Activated T-cell treated with anti-CD3 and anti-CD28 coated beads, Interleukin-2, amount 50 U/mL, for 24 hours (primary cell): ENCODE results near the gene CTAG1A.
"Not testable (repeated sequence)": the region's sequence is repeated elsewhere in the genome, so short reads cannot be mapped to it uniquely, and the experiment has no call there.

Experiments
- DNase-seq: peaks from one replicate; pipeline ENCODE4 v3.0.0-alpha.2; 2020
- H3K27ac Mint-ChIP-seq: 2 replicates; pipeline ENCODE4 v1.8.0; 2020; ENCODE audit warnings: mild to moderate bottlenecking, mixed read lengths
- H3K27me3 Mint-ChIP-seq: 2 replicates; pipeline ENCODE4 v1.8.0; 2020; ENCODE audit warnings: mixed read lengths
- H3K36me3 Mint-ChIP-seq: 2 replicates; pipeline ENCODE4 v1.8.0; 2020; ENCODE audit warnings: low read depth, mixed read lengths
- H3K4me1 Mint-ChIP-seq: 2 replicates; pipeline ENCODE4 v1.8.0; 2020; ENCODE audit warnings: low read depth, mixed read lengths
- H3K4me3 Mint-ChIP-seq: 2 replicates; pipeline ENCODE4 v1.8.0; 2020; ENCODE audit warnings: mild to moderate bottlenecking, moderate library complexity, mixed read lengths
- H3K9me3 Mint-ChIP-seq: 2 replicates; pipeline ENCODE4 v1.8.0; 2020; ENCODE audit warnings: mixed read lengths

CTAG1A gene

DNA sequence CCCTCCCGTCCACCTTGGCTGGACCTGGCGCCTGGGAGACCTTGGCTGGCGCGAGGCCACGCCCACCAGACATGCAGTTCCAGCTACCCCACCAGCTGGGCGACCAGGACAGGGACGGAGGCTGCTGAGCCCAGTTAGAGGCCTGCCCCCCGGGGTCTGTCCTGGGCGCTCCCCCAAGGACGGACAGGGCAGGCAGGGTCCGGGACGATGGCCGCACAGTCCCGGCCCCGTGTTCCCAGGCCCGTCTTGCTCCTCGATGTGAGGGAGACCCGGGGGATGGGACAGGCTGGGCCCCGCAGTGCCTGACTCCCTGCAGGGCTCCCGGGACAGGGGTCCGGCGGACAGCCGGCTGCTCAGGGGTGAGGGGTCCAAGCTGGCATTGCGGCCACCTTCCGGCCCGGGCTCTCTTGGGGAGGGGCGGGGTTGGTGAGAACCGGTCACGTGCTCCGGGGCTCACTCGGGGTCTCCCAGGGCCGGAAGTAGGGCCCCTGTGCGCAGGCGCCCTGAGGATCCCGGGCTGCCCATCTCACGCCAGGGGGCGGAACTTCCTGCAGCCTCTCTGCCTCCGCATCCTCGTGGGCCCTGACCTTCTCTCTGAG is at the start of gene CTAG1A:
Gene CTAG1A, plus strand, starts transcription at position 549 of the 599 bp plus-strand sequence. CDS start 74 bp downstream, outside the sequence.
- not testable (repeated sequence) for H3K9me3 Mint-ChIP-seq, H3K27me3 Mint-ChIP-seq, H3K4me1 Mint-ChIP-seq, H3K36me3 Mint-ChIP-seq, DNase-seq, H3K27ac Mint-ChIP-seq, H3K4me3 Mint-ChIP-seq

DNA sequence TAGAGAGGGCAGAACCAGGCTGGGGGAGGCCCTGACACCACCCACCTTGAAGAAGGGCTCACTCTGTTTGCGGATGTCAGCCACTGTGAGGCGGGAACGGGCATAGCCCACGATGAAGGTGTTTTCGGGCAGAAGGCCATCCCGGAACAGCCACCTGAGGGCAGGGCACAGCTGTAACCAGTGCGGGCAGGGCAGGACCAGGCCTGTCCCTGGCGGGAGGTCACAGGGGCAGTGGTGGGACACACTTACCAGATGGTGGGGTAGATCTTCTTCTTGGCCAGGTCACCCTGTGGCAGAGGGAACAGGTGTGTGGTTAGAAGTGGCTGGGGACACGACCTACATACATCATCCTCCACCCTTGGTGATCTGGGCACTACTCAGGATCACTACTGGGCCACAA is 49.0 kb upstream of the CTAG1A start:
- Mint-ChIP-seq H3K27me3 (peaks cover 22% of the 10 kb centered on the region), H3K4me1 (peaks cover 26% of the 10 kb centered on the region), H3K27ac (no peak overlapping the region), H3K36me3 (peaks cover 64% of the 10 kb centered on the region), H3K9me3 (no peaks in the 10 kb centered on the region), H3K4me3 (no peak overlapping the region)
- no peak for DNase-seq

DNA sequence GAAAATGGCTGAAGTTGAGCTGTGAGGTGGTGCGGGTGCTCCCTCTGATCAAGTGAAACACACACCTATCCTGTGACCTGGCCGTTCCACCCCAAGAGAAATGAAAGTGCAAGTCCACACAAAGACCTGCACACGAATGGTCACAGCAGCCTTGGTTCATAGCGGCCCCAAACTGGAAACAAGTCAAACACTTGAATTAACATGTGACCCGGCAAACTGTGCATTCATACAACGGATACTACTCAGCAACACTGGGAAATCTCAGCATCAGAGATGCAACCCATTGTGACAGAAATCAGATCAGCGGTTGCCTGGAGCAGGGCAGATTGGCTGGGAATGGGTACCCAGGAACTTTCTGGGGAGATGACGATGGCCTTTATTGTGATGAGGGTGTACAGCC is 45.9 kb upstream of the CTAG1A start:
- DNase-seq: no peak
- Mint-ChIP-seq H3K4me3 (no peak overlapping the region), H3K9me3 (no peaks in the 10 kb centered on the region), H3K27ac (peak overlapping the region; percentile 74), H3K27me3 (peaks cover 29% of the 10 kb centered on the region), H3K4me1 (peaks cover 54% of the 10 kb centered on the region), H3K36me3 (peaks cover 65% of the 10 kb centered on the region)

DNA sequence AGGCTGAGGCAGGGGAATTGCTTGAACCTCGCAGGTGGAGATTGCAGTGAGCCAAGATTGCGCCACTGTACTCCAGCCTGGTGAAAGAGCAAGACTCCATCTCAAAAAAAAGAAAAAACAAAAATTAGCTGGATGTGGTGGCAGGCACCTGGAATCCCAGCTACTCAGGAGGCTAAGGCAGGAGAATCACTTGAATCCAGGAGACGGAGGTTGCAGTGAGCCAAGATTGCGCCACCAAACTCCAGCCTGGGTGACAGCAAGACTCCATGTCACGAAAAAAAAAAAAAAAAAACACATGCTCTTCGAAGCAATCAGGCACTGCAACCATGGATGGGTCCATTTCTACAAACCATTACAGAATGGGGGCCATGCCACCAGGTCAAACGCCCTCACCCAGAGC is 44.6 kb upstream of the CTAG1A start:
- H3K4me1 Mint-ChIP-seq: peaks cover 54% of the 10 kb centered on the region
- not testable (repeated sequence) for H3K9me3 Mint-ChIP-seq, DNase-seq, H3K4me3 Mint-ChIP-seq
- peaks cover 33% of the 10 kb centered on the region for H3K27me3 Mint-ChIP-seq
- H3K36me3 Mint-ChIP-seq: peaks cover 67% of the 10 kb centered on the region
- peak overlapping the region; percentile 95 for H3K27ac Mint-ChIP-seq

DNA sequence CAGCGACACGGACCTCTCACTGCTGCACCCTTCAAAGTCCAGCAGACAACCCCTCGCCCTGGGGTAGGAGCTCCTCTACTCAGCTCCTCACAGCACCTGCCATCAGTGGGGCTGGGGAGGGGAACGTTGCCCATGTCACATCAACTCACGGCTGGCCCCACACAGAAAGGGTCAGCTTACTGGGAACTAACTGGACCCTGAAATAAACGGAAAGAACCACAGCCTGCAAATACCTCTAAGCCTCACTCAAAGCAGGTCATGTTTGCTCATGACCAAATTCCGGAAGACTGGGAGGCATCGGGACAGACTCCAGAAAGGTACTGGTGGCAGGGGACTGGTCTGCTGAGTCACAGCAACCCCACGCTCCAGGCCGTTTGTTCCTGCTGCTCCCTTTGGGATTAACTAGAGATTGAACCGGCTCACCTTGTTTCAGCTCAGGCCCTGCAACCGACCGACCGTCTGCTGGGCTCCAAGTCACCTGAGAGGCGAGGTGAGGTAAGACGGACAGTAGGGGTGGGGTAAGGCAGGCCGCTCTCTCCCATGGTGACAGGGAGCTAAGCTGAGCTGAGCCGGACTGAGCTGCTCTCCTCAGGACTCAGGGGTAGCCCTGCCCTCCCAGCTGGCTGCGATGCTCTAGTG is 43.9 kb upstream of the CTAG1A start:
- Mint-ChIP-seq H3K27ac (peak overlapping the region; percentile 95), H3K36me3 (peaks cover 66% of the 10 kb centered on the region), H3K4me3 (no peak overlapping the region), H3K4me1 (peaks cover 59% of the 10 kb centered on the region), H3K27me3 (peaks cover 32% of the 10 kb centered on the region), H3K9me3 (no peaks in the 10 kb centered on the region)
- DNase-seq: no peak

DNA sequence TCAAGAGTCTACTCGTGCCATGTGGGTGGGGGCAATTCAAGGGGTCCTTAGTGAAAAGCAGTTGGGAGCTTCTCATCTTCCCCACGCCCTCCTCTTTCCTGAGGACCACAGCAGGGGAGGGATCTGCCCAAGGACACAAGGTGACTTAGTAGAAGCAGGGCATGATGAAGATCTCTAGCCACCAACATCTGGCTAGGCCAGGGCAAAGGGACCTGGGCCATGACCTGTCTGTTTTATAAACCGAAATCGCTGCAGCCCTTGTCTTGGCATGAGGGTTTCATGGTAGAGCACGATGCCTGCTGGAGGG is 43.4 kb upstream of the CTAG1A start:
- no peak for DNase-seq
- H3K9me3 Mint-ChIP-seq: no peaks in the 10 kb centered on the region
- peaks cover 28% of the 10 kb centered on the region for H3K27me3 Mint-ChIP-seq
- H3K27ac Mint-ChIP-seq: peak overlapping the region; percentile 95
- H3K4me1 Mint-ChIP-seq: peaks cover 63% of the 10 kb centered on the region
- peaks cover 66% of the 10 kb centered on the region for H3K36me3 Mint-ChIP-seq
- peak overlapping the region; percentile 74 for H3K4me3 Mint-ChIP-seq

DNA sequence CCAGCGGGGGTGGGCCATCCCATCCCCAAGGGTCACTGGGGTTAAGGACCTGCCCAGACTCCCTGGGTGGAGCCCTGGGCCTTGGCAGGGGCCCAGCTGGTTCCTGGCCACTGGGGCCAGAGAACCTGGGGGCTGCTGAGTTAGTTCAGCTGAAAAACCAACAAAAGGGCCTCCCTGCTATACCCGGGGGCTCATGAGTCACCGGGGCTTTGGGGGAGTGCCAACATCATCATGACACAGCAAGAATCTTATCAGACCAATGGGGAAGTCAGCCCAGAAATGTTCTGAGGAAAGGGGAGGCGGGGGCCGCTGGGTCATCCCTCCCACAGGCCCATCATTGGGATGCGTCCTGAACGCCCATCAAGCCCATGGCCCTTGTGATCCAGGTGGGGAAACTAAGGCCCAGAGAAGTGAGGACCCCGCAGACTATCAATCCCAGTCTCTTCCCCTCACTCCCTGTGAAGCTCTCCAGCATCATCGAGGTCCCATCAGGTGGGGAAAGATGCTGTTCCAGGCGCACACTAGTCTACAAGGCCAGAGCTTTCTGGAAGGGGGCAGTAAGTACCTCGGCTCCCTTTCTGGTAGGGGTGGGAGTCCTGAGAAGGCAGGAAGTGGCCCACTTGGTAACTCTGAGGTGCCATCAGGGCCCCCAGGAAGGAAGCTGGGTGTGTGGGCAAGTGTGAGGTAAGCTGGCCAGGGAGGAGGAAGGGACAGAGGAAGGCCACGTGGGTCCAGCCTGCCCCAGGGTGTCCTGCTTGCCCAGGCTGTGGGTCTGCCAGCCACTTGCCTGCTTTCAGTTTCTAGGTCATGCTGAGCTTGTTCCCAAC is 42.8 kb upstream of the CTAG1A start:
- Mint-ChIP-seq H3K4me3 (peak overlapping the region; percentile 74), H3K27me3 (peaks cover 27% of the 10 kb centered on the region), H3K36me3 (peaks cover 66% of the 10 kb centered on the region), H3K4me1 (peaks cover 63% of the 10 kb centered on the region), H3K27ac (peak overlapping the region; percentile 95), H3K9me3 (no peaks in the 10 kb centered on the region)
- DNase-seq: peak; percentile 72

DNA sequence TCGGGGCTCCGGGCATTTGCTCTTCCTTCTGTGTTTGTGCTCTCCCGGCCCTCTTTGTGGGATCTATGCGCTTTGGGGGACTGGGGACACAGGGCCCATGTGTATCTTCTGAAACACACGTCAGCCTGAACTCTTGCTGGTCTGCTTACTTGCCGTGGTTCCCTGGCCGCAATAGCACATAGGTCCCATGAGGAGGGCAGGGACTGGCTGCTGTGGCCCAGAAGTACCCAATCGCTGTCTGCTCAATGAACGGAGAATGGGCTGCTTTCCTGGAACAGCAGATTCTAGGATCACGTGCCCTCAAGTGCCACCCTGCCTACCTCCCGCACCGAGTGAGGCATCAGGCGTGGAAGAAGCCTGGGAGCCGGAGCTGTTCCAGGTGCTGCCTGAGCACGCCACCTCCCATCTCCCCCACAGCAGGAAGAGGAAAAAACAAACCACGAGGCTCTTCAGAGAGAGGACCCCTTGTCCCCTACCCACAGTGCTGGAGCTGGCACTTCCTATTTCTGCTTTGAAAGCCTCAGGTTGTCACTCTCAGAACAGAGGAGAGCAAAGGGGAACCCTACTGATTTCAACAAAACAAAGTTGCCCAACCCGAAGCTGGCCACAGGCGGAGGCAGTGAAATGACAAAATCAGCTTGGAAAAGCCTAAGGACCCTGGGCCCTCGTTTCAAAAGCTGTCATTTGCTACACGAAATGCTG is 42.1 kb upstream of the CTAG1A start:
- Mint-ChIP-seq H3K27ac (peak overlapping the region; percentile 95), H3K36me3 (peaks cover 68% of the 10 kb centered on the region), H3K4me3 (peak overlapping the region; percentile 74), H3K27me3 (peaks cover 24% of the 10 kb centered on the region), H3K9me3 (no peaks in the 10 kb centered on the region), H3K4me1 (peaks cover 60% of the 10 kb centered on the region)
- peak; percentile 59 for DNase-seq

DNA sequence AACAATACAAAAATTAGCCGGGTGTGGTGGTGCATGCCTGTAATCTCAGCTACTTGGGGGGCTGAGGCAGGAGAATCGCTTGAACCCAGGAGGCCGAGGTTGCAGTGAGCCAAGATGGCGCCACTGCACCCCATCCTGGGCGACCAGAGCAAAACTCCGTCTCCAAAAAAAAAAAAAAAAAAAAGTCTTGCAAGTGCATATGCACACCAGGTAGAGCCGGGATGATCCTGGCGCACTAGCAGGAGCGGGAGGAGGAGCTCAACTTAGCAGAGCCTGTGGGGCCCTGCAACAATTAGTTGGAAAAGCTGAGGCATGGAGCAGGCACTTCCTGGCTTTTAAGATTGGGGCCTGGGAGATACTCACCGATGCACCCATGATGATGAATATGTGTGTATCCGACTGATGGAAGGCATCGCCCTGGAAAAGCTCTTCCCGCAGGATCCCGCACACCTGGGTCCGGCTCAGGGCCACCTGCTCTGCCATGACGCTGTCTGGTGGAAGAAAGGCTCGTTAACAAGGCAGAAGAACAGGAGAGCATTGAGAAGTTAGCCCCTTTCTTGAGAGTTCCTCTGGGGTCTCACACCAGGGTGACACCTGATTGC is 39.2 kb upstream of the CTAG1A start:
- Mint-ChIP-seq H3K9me3 (no peaks in the 10 kb centered on the region), H3K4me3 (peak overlapping the region; percentile 78), H3K27ac (peak overlapping the region; percentile 78), H3K27me3 (peaks cover 14% of the 10 kb centered on the region), H3K36me3 (peaks cover 68% of the 10 kb centered on the region), H3K4me1 (peaks cover 61% of the 10 kb centered on the region)
- DNase-seq: no peak

DNA sequence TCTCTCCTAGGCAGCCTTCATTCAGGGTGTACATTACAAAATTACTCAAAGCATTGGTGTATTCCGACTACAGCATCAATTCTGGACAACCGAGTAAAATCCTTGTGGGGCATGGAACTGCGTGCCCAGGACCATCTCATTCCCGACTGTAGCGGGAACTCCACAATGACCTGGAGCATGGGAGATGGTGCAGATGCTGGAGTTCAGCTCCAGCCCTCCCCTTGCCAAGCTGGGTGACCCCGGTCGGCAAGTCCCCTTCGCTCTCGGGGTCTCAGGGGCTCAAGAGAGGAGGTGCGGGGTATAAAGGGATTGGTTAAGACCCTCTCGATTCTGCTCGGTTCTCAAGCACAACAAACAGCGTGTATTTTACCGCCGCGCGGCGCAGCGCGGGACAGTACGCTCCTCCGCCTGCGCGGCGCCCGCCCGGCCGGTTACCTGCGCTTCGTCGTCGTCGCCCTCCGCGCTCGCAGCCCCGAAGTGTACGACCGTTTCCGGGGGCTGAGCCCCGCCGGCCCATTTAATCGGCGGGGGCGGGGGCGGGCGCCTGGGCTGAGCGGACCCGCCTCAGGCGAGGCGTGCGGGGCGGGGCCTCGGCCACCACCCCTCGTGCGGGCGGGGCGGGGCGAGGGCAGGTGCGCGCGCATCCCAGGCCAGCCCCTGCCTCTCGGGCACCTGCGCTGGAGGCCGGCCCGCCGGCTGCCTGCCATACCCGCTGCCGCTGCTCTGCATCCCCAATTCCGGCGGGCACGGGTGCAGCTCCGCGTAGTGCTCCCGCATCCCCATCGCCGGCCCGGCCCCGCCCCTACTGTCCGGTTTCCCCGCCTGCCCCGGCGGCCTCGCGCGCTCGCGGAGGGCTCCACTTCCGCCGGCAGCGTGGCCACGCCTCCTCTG is 38.3 kb upstream of the CTAG1A start, which contains the start of gene G6PD:
Gene G6PD, minus strand, starts transcription at position 493 of the 891 bp plus-strand sequence. CDS start 691 bp downstream, outside the sequence.
- Mint-ChIP-seq H3K9me3 (no peaks in the 10 kb centered on the region), H3K4me1 (peaks cover 59% of the 10 kb centered on the region), H3K36me3 (peaks cover 66% of the 10 kb centered on the region), H3K4me3 (peak within 1 kb of the TSS; percentile 83), H3K27me3 (peaks cover 16% of the 10 kb centered on the region), H3K27ac (peak within 1 kb of the TSS; percentile 97)
- no peak for DNase-seq

DNA sequence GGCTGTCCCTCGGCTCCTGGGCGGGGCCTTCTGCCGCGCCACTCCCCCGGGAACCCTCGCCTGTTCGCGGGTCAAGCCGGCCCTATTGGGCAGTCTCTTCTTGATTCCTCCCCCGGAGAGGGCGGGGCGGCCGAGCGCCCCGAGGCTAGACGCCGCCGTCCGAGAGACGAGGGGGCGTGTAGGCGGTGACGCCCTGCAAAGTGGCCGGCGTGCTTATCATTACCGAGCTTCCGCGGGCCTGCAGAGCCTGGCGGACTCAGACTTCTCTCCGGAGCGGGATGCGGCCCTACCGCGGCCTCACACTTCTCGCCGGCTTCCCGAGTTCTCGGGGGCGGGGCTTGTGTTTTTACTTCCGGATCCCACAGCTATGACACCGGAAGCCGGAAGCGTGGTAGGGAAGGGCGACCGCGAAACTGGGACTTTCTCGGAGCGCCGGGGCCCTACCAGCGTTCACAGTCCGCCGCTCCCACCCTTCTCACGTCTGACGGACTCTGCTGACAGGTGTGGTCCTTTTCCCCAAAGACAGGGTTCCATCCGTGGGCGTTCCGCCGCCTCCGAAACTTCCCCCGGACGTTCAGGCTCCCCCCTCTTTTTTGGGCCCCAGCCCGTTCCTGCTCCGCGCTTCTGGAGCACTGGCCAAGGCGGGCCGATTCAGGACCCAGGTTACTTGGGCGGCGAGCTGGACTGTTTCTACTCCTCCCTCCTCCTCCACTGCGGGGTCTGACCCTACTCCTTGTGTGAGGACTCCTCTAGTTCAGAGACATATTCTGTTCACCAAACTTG is 37.5 kb upstream of the CTAG1A start, which contains the start of gene IKBKG:
Gene IKBKG, plus strand, starts transcription at position 376 of the 783 bp plus-strand sequence. CDS start 4,383 bp downstream, outside the sequence.
- H3K4me3 Mint-ChIP-seq: peak within 1 kb of the TSS; percentile 83
- peaks cover 22% of the 10 kb centered on the region for H3K27me3 Mint-ChIP-seq
- H3K36me3 Mint-ChIP-seq: peaks cover 66% of the 10 kb centered on the region
- peaks cover 56% of the 10 kb centered on the region for H3K4me1 Mint-ChIP-seq
- peak within 1 kb of the TSS; percentile 97 for H3K27ac Mint-ChIP-seq
- H3K9me3 Mint-ChIP-seq: no peaks in the 10 kb centered on the region
- DNase-seq: peak; percentile 94

DNA sequence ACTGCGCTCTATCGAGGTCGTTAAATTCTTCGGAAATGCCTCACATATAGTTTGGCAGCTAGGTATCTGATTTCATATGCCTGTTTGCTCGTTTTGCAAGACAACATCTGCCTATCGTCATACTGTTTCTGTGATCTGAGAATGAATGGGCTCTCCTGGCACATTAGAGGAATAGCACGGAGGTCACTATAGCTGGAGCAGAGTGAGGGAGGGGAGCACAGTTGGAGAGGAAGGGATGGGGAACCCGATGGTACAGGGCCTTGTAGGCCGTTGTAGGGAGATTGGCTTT is 37.0 kb upstream of the CTAG1A start:
- Mint-ChIP-seq H3K4me1 (peaks cover 51% of the 10 kb centered on the region), H3K27ac (peak overlapping the region; percentile 97), H3K27me3 (peaks cover 19% of the 10 kb centered on the region), H3K36me3 (peaks cover 62% of the 10 kb centered on the region), H3K9me3 (no peaks in the 10 kb centered on the region), H3K4me3 (peak overlapping the region; percentile 83)
- no peak for DNase-seq

DNA sequence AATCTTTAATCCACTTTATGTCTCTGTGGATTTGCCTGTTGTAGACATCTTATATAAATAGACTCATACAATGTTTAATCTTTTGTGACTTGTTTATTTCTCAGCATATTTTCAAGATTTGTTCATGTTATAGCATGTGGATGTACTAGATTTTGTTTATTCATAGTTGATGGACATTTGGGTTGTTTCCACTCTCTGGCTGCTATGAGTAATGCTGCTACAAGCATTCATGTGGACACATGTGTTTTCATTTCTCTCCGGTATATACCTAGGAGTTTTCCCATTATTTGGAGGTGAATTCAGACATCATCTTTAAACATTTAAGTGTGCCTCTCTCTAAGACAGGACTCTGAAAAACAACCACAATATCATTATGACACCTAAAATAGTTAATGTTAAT is 35.2 kb upstream of the CTAG1A start:
- no peak for DNase-seq
- H3K27ac Mint-ChIP-seq: peak overlapping the region; percentile 73
- H3K4me1 Mint-ChIP-seq: peaks cover 47% of the 10 kb centered on the region
- H3K4me3 Mint-ChIP-seq: peak overlapping the region; percentile 83
- peaks cover 60% of the 10 kb centered on the region for H3K36me3 Mint-ChIP-seq
- H3K27me3 Mint-ChIP-seq: peaks cover 25% of the 10 kb centered on the region
- no peaks in the 10 kb centered on the region for H3K9me3 Mint-ChIP-seq
